Activated CD4-positive, alpha-beta T cell treated with anti-CD3 and anti-CD28 coated beads, Interleukin-2, amount 50 U/mL, for 48 hours (primary cell): ENCODE data around the gene TCEAL8.

Source experiments
- DNase-seq, 2 experiments: peaks; one replicate each; pipeline ENCODE4 v3.0.0-alpha.2; 2020

Gene TCEAL8

DNA sequence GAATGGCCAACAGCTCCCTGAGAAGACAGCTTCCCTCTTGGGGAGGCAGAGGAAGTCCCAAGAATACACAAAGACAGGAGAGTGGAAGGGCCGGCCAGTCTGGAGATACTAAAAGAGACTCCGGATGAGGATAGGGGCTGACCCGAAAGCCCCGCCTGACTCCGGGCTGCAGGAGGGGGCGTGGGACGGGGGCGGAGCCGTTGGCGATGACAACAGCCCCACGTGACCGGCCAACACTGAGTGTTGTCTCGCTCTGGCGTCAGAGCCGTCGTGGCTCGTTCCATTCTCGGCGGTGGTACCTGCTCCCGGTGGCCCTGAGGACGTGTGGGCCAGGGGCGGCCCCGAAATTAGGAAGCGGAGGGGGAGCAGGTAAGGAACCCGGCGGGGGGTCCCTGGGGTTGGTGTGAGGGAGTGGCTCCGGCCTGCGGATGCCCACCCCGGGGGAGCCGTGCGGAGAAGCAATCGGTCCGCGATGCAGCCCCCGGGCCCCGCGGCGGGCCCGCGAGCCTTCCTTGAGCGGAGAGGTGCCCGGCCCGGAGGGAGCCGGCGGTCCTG is 40.0 kb downstream of the TCEAL8 start, which contains the start of gene BEX4:
Gene BEX4 (plus strand): TSS at position 239 of the 555 bp plus-strand sequence. CDS start 1,046 bp downstream, outside the sequence.
- DNase-seq: peak; percentile 80 to 84

DNA sequence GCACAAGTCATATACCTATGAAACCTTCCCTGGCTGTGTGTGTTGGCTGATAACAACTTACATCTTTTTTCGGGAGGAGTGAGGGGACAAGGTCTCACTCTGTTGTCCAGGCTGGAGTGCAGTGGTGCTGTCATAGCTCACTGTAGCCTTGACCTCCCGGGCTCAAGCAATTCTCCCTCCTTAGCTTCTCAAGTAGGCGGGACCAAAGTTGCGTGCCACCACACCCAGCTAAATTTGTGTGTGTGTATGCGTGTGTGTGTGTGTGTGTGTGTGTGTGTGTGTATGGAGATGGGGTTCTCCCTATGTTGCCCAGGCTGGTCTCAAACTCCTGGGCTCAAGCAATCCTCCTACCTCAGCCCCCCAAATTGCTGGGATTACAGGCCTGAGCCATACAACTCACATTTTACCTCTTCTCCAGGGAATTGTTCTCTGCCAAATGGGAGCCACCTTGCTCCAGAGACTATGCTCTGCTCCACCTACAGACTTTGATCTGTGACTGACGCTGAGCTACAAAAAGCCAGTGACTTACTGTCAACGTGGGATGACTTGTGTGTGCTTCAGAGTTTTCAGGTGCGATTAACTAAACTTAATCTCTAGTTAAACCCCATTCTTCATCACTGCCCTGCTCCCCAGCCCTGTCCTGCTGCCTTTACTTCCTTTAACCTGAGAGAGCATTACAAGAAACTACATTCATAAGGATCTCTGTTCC is 42.1 kb downstream of the TCEAL8 start:
- DNase-seq: no peak

DNA sequence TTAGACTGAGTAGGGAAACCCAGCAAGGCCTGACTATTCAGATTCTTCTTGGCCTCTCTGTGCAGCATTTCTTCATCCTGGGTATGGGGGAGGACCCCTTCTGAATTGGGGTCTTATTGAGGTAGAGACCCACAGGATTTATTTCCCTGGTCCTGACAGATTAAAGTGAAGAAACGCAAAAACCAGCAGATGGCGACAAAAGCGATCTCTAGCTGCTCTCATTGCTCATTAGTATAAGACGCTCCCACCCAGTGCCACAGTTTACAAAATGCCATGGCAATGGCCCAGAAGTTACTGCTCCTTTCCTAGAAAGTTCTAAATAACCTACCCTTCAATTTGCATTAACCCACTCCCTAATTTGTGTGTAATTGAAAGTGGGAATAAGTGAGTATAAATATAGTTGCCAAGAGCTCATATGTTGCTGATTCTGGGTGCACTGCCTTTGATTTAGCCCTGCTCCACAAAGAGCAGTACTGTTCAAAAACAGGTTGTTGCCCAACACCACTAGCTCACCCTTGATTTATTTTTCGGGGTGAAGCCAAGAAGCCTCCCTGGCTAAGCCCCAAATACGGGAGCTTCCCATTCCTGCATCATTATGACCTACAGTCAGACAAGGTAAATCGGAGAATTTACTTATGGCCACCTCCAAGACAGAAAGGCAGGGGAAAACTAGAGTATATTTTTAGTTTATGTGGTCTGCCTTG is 43.8 kb downstream of the TCEAL8 start:
- DNase-seq: peak; percentile 29 to 32

DNA sequence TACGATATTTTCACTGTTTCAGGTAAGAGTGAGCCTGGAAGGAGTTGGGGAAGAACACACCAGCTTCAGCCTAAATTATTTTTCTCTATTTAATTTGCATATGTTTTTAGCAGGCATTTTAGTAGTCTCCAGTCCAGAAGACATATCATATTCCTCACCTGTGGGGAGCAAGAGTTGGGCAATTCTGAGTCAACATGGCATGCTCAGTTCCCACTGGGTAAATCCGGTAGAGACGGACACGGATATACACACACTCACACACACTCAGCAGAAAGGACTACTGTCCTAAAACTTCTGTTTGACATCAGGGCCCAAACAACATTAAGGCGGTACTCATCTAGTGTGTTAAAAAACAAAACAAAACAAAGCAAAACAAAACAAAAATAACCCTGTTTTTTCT is 44.9 kb downstream of the TCEAL8 start:
- DNase-seq: no peak
